WERI-Rb-1 (cell line): Measurements from ENCODE around the gene LEP.
A peak's percentile ranks its signal among the peaks of the same experiment; 100 is the strongest.

ENCODE experiments used
- DNase-seq: peaks from one replicate; pipeline ENCODE4 v3.0.0-alpha.2; 2020
- H3K27ac ChIP-seq: fragments of 250-450 bp; sonication (Bioruptor Pico); 2 replicates; pipeline ENCODE4 v1.5.1; 2020; ENCODE audit warnings: mild to moderate bottlenecking, moderate library complexity
- H3K27me3 ChIP-seq: fragments of 250-450 bp; sonication (Bioruptor Pico); 2 replicates; pipeline ENCODE4 v1.5.1; 2021; ENCODE audit warnings: mild to moderate bottlenecking, low read depth, moderate library complexity; ENCODE audit not compliant: insufficient read depth, severe bottlenecking
- H3K36me3 ChIP-seq: fragments of 250-450 bp; sonication (Bioruptor Pico); 2 replicates; pipeline ENCODE4 v1.5.1; 2020; ENCODE audit warnings: mild to moderate bottlenecking, moderate library complexity
- H3K4me3 ChIP-seq: 2 replicates; pipeline ENCODE4 v1.5.1; 2011; ENCODE audit warnings: low read depth, mild to moderate bottlenecking, control low read depth, low read length
- H3K9me3 ChIP-seq: fragments of 250-450 bp; sonication (Bioruptor Pico); 2 replicates; pipeline ENCODE4 v1.5.1; 2021; ENCODE audit warnings: mild to moderate bottlenecking, moderate library complexity; ENCODE audit not compliant: severe bottlenecking
- CTCF ChIP-seq: IDR thresholded peaks from 2 replicates; pipeline ENCODE4 v1.5.1; 2011; ENCODE audit warnings: low read depth, mild to moderate bottlenecking, control low read depth, inconsistent platforms, low read length

The LEP gene

DNA sequence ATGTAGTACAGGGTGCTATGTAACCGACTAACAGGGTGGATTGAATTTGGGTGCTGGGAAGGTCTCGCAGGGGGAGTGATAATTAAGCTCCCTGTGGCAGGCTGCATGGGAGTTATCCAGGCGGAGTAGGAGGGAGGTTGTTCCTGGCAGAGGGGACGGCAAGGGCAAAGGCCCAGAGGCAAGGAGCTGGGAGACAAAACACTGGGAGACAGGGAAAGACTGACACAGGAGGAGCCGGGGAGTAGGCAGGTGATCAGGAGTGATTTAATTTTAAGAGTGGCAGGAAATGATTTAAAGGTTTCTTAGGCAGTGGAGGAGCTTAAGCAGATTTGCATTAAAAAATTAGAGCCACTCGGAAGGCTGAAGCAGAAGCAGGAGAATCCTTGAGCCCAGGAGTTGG is 40.7 kb upstream of the LEP start:
- Histone ChIP-seq H3K27me3 (no peaks in the 10 kb centered on the region), H3K27ac (peak overlapping the region; percentile 40), H3K9me3 (peaks cover under 1% of the 10 kb centered on the region), H3K36me3 (no peaks in the 10 kb centered on the region), H3K4me3 (peak overlapping the region; percentile 37; the same call in 1 of the 2 replicates)
- no peak for TF ChIP-seq CTCF
- peak; percentile 72 for DNase-seq

GRCh38 chr7:128201067-128201689 is 39.9 kb upstream of the LEP start:
- Histone ChIP-seq H3K4me3 (peak overlapping the region; percentile 37), H3K27me3 (no peaks in the 10 kb centered on the region), H3K36me3 (no peaks in the 10 kb centered on the region; the same call in 1 of the 2 replicates), H3K9me3 (no peaks in the 10 kb centered on the region), H3K27ac (no peak overlapping the region; the same call in 1 of the 2 replicates)
- DNase-seq, result peak; percentile 55
- no peak for TF ChIP-seq CTCF

- H3K36me3 ChIP-seq, result no peaks in the 10 kb centered on the region; the same call in 1 of the 2 replicates
- no peak overlapping the region for H3K27ac ChIP-seq
- peak overlapping the region; percentile 37 for H3K4me3 ChIP-seq
- no peak for DNase-seq
- no peaks in the 10 kb centered on the region for H3K9me3 ChIP-seq
- no peak for TF ChIP-seq CTCF
- no peaks in the 10 kb centered on the region for H3K27me3 ChIP-seq
These were observed 39.4 kb upstream of the LEP start for GRCh38 chr7:128201690-128202085.

- TF ChIP-seq CTCF, result no peak
- Histone ChIP-seq H3K27ac (no peak overlapping the region), H3K27me3 (no peaks in the 10 kb centered on the region)
These were observed 38.7 kb upstream of the LEP start for GRCh38 chr7:128202287-128202957.

GRCh38 chr7:128203047-128203491 is 38.0 kb upstream of the LEP start:
- Histone ChIP-seq H3K27me3 (no peaks in the 10 kb centered on the region), H3K36me3 (no peaks in the 10 kb centered on the region; the same call in 1 of the 2 replicates), H3K27ac (no peak overlapping the region), H3K9me3 (no peaks in the 10 kb centered on the region), H3K4me3 (no peak overlapping the region)
- no peak for TF ChIP-seq CTCF
- DNase-seq, result no peak

More at GRCh38 chr7:128202287-128202957, 38.7 kb upstream of the LEP start:
- H3K36me3 ChIP-seq, result no peaks in the 10 kb centered on the region; the same call in 1 of the 2 replicates
- H3K9me3 ChIP-seq, result no peaks in the 10 kb centered on the region
- H3K4me3 ChIP-seq, result no peak overlapping the region
- no peak for DNase-seq
